NCI-H1417 (cell line): Measurements from ENCODE around the gene ST6GALNAC1.

ENCODE experiments used
- DNase-seq, 3 experiments: peaks; one replicate each; lab custom pipeline; 2025; lab: John Stamatoyannopoulos, UW

ST6GALNAC1 gene

GRCh38 chr17:76581515-76581914, 62.0 kb downstream of the ST6GALNAC1 start:
- DNase-seq: peak in 1 of 3 experiments; percentile 14

DNA sequence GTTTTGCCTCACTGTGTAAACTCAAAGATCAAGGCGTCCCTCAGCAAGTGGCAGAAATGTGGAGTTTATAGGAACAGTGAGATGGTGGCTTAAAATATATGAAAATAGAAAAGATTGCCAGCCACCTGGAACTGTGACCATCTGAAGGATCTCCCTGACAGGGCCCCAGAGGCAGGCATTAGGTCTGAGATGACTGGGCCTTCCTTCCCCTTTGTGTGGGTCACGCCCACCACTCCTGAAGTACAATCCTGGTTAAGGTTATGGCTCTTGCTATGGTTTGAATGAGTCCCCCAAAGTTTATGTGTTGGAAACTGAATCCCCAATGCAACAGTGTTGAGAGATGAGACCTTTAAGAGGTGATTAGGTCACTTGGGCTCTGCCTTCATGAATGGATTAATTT, 64.3 kb downstream of the ST6GALNAC1 start:
- no peak for DNase-seq

DNA sequence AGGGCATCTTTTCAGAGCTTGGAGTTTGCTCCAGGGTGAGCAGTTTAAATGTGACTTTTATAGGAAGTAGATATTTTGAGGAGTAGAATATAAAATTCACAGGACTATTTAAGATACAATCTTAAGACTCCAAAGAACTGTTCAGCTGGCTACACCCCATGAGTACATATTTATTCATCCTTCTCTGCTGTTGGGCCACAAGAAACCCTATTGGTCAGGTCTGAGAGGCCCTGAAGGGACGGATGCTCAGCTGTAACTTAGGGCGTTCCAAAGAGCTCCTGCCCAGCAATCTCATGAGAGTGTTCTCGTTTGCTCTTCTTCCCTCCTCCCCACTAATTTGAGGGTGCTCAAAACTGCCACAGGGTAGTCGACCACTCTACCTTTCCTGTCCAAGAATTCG, 65.2 kb downstream of the ST6GALNAC1 start:
- no peak for DNase-seq

GRCh38 chr17:76577876-76578275, 65.7 kb downstream of the ST6GALNAC1 start:
- DNase-seq: no peak

- DNase-seq: no peak
Measured at GRCh38 chr17:76576189-76576588, 67.4 kb downstream of the ST6GALNAC1 start.

GRCh38 chr17:76575570-76575969, 68.0 kb downstream of the ST6GALNAC1 start:
- DNase-seq: no peak
